OCI-LY7 (cell line): ENCODE results near the gene TTC33. TPM values are rescaled to one million over a fixed set of nuclear protein-coding genes. Genes with fewer than 3 reads are reported as not detected.
A peak's percentile ranks its signal among the peaks of the same experiment; 100 is the strongest.

Experiments used
- Bru-seq: library from RNA; stranded (reverse); fragments of 400-500 nt; gene quantifications from one replicate; lab custom pipeline; 2021; lab: Mats Ljungman, UMichigan
- BruChase-seq, 2 experiments: library from RNA; stranded (reverse); fragments of 400-500 nt; gene quantifications; one replicate each; lab custom pipeline; 2021; lab: Mats Ljungman, UMichigan
- BruUV-seq: library from RNA; stranded (reverse); fragments of 400-500 nt; replicated peaks from 2 replicates; lab custom pipeline; 2021; lab: Mats Ljungman, UMichigan
- CTCF ChIA-PET: fragments of 300-600 bp; sonication (Branson Sonifier 250); formaldehyde crosslinking; loops from one replicate; lab custom pipeline; 2022; ENCODE audit warnings: antibody characterized with exemption; ENCODE audit not compliant: unreplicated experiment; lab: Charles Lee
- POLR2A ChIA-PET: fragments of 300-600 bp; sonication (Branson Sonifier 250); formaldehyde crosslinking; loops from one replicate; lab custom pipeline; 2022; ENCODE audit warnings: antibody characterized with exemption; lab: Charles Lee
- DNase-seq: peaks from one replicate; pipeline ENCODE4 v3.0.0-alpha.2; 2015; ENCODE audit warnings: low spot score
- H2AFZ ChIP-seq: fragments of 200-600 bp; sonication (generic), shearing (Covaris generic); 2 replicates; pipeline ENCODE4 v1.6.1; 2014; ENCODE audit warnings: mild to moderate bottlenecking, antibody characterized with exemption, low read length, moderate library complexity
- H3K27ac ChIP-seq: fragments of 200-600 bp; sonication (generic); 2 replicates; pipeline ENCODE4 v1.5.1; 2014; ENCODE audit warnings: mixed run types, low read depth, mild to moderate bottlenecking, moderate library complexity, low read length, inconsistent platforms; ENCODE audit not compliant: poor library complexity, severe bottlenecking
- H3K36me3 ChIP-seq: fragments of 200-600 bp; sonication (generic); 2 replicates; pipeline ENCODE4 v1.6.1; 2014; ENCODE audit warnings: mild to moderate bottlenecking, antibody characterized with exemption, low read length, moderate library complexity, mixed read lengths; ENCODE audit not compliant: insufficient read depth
- H3K4me1 ChIP-seq: fragments of 200-600 bp; sonication (generic); 2 replicates; pipeline ENCODE4 v1.5.1; 2014; ENCODE audit warnings: mild to moderate bottlenecking, low read length; ENCODE audit not compliant: insufficient read depth, poor library complexity, severe bottlenecking
- H3K4me2 ChIP-seq: fragments of 200-600 bp; sonication (generic); 2 replicates; pipeline ENCODE4 v1.6.1; 2014; ENCODE audit warnings: mild to moderate bottlenecking, low read length
- H3K4me3 ChIP-seq: fragments of 200-600 bp; sonication (generic); 2 replicates; pipeline ENCODE4 v1.5.1; 2014; ENCODE audit warnings: mild to moderate bottlenecking, low read depth, low read length; ENCODE audit not compliant: poor library complexity, severe bottlenecking
- H3K79me2 ChIP-seq: fragments of 200-600 bp; sonication (generic); 2 replicates; pipeline ENCODE4 v1.6.1; 2016; ENCODE audit warnings: low read depth, mild to moderate bottlenecking, low read length, moderate library complexity, mixed read lengths; ENCODE audit not compliant: insufficient read depth
- H3K9me2 ChIP-seq: fragments of 200-600 bp; sonication (generic); 2 replicates; pipeline ENCODE4 v1.6.1; 2016; ENCODE audit warnings: mild to moderate bottlenecking, low read length, mixed read lengths; ENCODE audit not compliant: insufficient read depth
- H3K9me3 ChIP-seq: fragments of 200-600 bp; sonication (generic); 2 replicates; pipeline ENCODE4 v1.6.1; 2014; ENCODE audit warnings: mild to moderate bottlenecking, mixed run types, low read length, mixed read lengths
- H4K20me1 ChIP-seq: fragments of 200-600 bp; sonication (generic); 2 replicates; pipeline ENCODE4 v1.6.1; 2014; ENCODE audit warnings: mild to moderate bottlenecking, antibody characterized with exemption, low read length, moderate library complexity, mixed read lengths; ENCODE audit not compliant: insufficient read depth
- CTCF ChIP-seq: fragments of 200-600 bp; sonication (generic); conservative IDR thresholded peaks from 2 replicates; pipeline ENCODE4 v1.5.1; 2014; ENCODE audit warnings: mild to moderate bottlenecking, antibody characterized with exemption, low read length, moderate library complexity, mixed read lengths
- EZH2phosphoT487 ChIP-seq: fragments of 200-600 bp; sonication (generic); IDR thresholded peaks from 2 replicates; pipeline ENCODE4 v1.6.1; 2018; ENCODE audit warnings: low read depth, borderline replicate concordance, mild to moderate bottlenecking, mixed run types, antibody characterized with exemption, low read length, moderate library complexity, mixed read lengths
- intact Hi-C: fragments of 100-400 bp; cut with micrococcal nuclease; formaldehyde crosslinking; loops from one replicate; pipeline ENCODE4 v1.10.0; 2022; ENCODE audit not compliant: unreplicated experiment
- long read RNA-seq: library from polyadenylated mRNA; stranded (forward); transcript quantifications from one replicate; pipeline ENCODE4 v2.0.0, GENCODE V29; 2022
- total RNA-seq, 2 experiments: library from RNA; depleted of rRNA in 1 of 2; stranded (reverse); fragments of >200 nt in 1 of 2; shearing (Covaris generic) in 1 of 2; gene quantifications; 2 replicates each; pipeline ENCODE4 v1.2.3, GENCODE V29; 2014 to 2022

The TTC33 gene
- 15.9 and 22.9 TPM in 2 replicates for total RNA-seq (2014; rRNA removed; shearing (Covaris generic))
- total RNA-seq (2022), result 18.7 and 20.5 TPM in 2 replicates
- Bru-seq, nascent RNA, result percentile 48 among the genes with signal in this experiment
- BruChase-seq, experiment 1, labeled RNA remaining after a 6-hour chase, result percentile 44 among the genes with signal in this experiment
- percentile 53 among the genes with signal in this experiment for BruChase-seq, experiment 2, labeled RNA remaining after a 2-hour chase
- long read RNA-seq, transcript TTC33-201 (5 exons, 2,612 nt), result major isoform, 45 of 51 reads
- long read RNA-seq, partial matches to known transcripts, result 1 of 51 reads
- long read RNA-seq, other reads (novel, unspliced or antisense), result 4 of 51 reads

- ChIA-PET CTCF (no interaction called here), POLR2A (interaction anchor here (0.5 to 0.7 kb wide), 3 partner anchors 9 to 1087 kb away, joined by 3 to 4 read pairs (median 3); no protein-coding TSS in a partner anchor)
- Histone ChIP-seq H4K20me1 (no peaks in the 10 kb centered on the region), H3K9me3 (no peaks in the 10 kb centered on the region), H2AFZ (peak within 1 kb of the TSS; percentile 77), H3K9me2 (no peaks in the 10 kb centered on the region), H3K36me3 (peaks cover 29% of the 10 kb centered on the region), H3K4me1 (peaks cover 16% of the 10 kb centered on the region), H3K79me2 (peaks cover 25% of the 10 kb centered on the region; the same call in 1 of the 2 replicates), H3K4me3 (peak within 1 kb of the TSS; percentile 75), H3K4me2 (peak within 1 kb of the TSS; percentile 75), H3K27ac (peak within 1 kb of the TSS; percentile 66)
- DNase-seq, result peak; percentile 92
- TSS peak; percentile 94 for BruUV-seq
- intact Hi-C loops, result loop anchor here (1.0 to 2.0 kb wide), 3 partner anchors 43 to 124 kb away; partner anchors contain the start of genes PRKAA1 and RPL37
- TF ChIP-seq EZH2phosphoT487 (no peak), CTCF (peak; percentile 84)
Measured at GRCh38 chr5:40755407-40756365, at the start of gene TTC33. Gene TTC33 (minus strand): TSS chr5:40755961. CDS start chr5:40747018, 8,943 bp downstream.

GRCh38 chr5:40801771-40802562, 46.2 kb upstream of the TTC33 start:
- Histone ChIP-seq H3K4me2 (no peak overlapping the region), H3K36me3 (no peaks in the 10 kb centered on the region), H3K9me2 (no peaks in the 10 kb centered on the region), H4K20me1 (peaks cover 2% of the 10 kb centered on the region; the same call in 1 of the 2 replicates), H3K27ac (no peak overlapping the region), H3K4me1 (peaks cover 12% of the 10 kb centered on the region), H3K79me2 (peaks cover 14% of the 10 kb centered on the region), H3K4me3 (no peak overlapping the region), H2AFZ (no peak overlapping the region), H3K9me3 (no peaks in the 10 kb centered on the region)
- TF ChIP-seq CTCF (no peak), EZH2phosphoT487 (no peak)
- intact Hi-C loops, result no loop called here
- no peak for DNase-seq
- POLR2A ChIA-PET, result interaction anchor here (0.9 to 1.1 kb wide), 2 partner anchors 18 to 20 kb away, joined by 3 to 5 read pairs; no protein-coding TSS in a partner anchor
- BruUV-seq, result no TSS peak
- CTCF ChIA-PET, result no interaction called here
